Right lobe of liver (tissue), 4 donors: Measurements from ENCODE around the gene PDIA5.

Source experiments
- POLR2A ChIP-seq: fragments of 450-650 bp; IDR thresholded peaks from one replicate; pipeline ENCODE4 v1.6.1; 2017; ENCODE audit warnings: antibody characterized with exemption, mild to moderate bottlenecking
- TF ChIP-seq, protein P1 (sequence below), 4 donors: fragments of 200-600 bp in 3 of 4; fragments of 450-650 bp in 1 of 4; IDR thresholded peaks; one replicate each; pipeline versions ENCODE4 v1.5.1 to v1.8.0; 2016 to 2022; ENCODE audit warnings: antibody characterized with exemption in 4 of 4, mild to moderate bottlenecking in 2 of 4
- donor health status: DM: no; HTN: no; CAD: no.
- donor health status: DM: no; HTN: no; CAD: no.
- donor health status: DM: no; HTN: yes; CAD: no.

GRCh38 chr3:123054109-123054778 is 12.6 kb upstream of the PDIA5 start:
- TF ChIP-seq, protein P1, sequence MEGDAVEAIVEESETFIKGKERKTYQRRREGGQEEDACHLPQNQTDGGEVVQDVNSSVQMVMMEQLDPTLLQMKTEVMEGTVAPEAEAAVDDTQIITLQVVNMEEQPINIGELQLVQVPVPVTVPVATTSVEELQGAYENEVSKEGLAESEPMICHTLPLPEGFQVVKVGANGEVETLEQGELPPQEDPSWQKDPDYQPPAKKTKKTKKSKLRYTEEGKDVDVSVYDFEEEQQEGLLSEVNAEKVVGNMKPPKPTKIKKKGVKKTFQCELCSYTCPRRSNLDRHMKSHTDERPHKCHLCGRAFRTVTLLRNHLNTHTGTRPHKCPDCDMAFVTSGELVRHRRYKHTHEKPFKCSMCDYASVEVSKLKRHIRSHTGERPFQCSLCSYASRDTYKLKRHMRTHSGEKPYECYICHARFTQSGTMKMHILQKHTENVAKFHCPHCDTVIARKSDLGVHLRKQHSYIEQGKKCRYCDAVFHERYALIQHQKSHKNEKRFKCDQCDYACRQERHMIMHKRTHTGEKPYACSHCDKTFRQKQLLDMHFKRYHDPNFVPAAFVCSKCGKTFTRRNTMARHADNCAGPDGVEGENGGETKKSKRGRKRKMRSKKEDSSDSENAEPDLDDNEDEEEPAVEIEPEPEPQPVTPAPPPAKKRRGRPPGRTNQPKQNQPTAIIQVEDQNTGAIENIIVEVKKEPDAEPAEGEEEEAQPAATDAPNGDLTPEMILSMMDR (IDR thresholded peaks at IDR 0.05) = no peak
- no peak for TF ChIP-seq POLR2A
